ENCODE measurements around the gene NCBP1.

NCBP1 gene

GRCh38 chr9:97711223-97711626 is 77.6 kb downstream of the NCBP1 start:
- DNase-seq (ENCODE audit: low read depth): no peak

GRCh38 chr9:97714435-97714834 is 80.8 kb downstream of the NCBP1 start:
- no peak for DNase-seq (ENCODE audit: low read depth)

DNA sequence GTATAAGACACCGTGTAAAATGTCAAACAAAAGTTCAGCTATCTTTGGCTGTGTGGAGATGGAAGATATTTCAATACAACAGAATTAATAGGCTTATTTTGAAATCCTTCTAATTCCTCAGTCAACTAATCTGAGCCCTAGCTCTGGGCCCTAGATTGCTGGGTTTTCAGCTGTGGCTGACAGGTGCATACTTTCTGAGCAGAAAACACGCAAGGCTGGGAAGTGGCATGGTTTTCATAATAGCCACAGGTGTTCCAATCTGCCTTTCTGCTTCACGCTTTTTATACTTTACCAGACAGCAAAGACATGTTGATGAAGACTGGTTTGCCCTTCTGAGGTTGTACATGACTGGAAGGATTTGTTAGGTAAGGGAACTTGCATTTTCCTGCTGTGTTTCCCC is 84.2 kb downstream of the NCBP1 start:
- DNase-seq (ENCODE audit: low read depth): no peak

GRCh38 chr9:97721396-97721795 is 87.8 kb downstream of the NCBP1 start:
- DNase-seq (ENCODE audit: low read depth): no peak

DNA sequence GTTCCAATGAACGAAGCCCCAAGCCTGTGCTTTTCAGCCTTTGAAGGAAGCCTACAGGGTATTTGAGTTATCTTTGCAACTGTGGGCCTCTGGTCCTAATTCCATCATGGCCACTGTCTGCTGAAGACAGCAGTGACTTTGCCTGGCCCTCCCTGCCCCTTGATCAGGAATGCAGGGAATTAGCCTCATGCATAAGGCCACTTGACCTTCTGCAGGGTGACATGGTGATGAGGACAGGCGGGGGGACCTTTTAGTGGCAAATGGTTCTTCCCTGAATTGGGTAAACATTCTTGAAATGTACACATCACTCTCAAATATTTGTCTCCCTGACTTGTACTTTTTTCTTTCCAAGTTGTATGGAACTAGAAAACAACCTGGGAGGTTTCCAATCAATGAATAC is 88.7 kb downstream of the NCBP1 start:
- no peak for DNase-seq (ENCODE audit: low read depth)
